Measurements from ENCODE around the gene LYPD4.
A peak's percentile ranks its signal among the peaks of the same experiment; 100 is the strongest.

Gene LYPD4

GRCh38 chr19:41872775-41873647, 28.5 kb upstream of the LYPD4 start:
- TF ChIP-seq CTCF (IDR thresholded peaks at IDR 0.05; ENCODE audit: low read depth, low read length) = peak; percentile 82
- in situ Hi-C loops (cut with HindIII; ENCODE audit: low sequenced_read_pairs) = no loop called here
- no peak overlapping the region for H3K4me3 ChIP-seq (ENCODE audit: low read depth, low read length)
- peak; percentile 64 for DNase-seq (ENCODE audit: low read depth, low spot score)

- H3K4me3 ChIP-seq (ENCODE audit: low read depth, low read length) = no peak overlapping the region
- DNase-seq (ENCODE audit: low read depth, low spot score) = no peak
- in situ Hi-C loops (cut with HindIII; ENCODE audit: low sequenced_read_pairs) = no loop called here
- TF ChIP-seq CTCF (IDR thresholded peaks at IDR 0.05; ENCODE audit: low read depth, low read length) = no peak
Measured at GRCh38 chr19:41872384-41872774, 27.9 kb upstream of the LYPD4 start.

GRCh38 chr19:41871573-41872383, 27.3 kb upstream of the LYPD4 start:
- H3K4me3 ChIP-seq (ENCODE audit: low read depth, low read length) = no peak overlapping the region
- in situ Hi-C loops (cut with HindIII; ENCODE audit: low sequenced_read_pairs) = no loop called here
- DNase-seq (ENCODE audit: low read depth, low spot score) = no peak
- TF ChIP-seq CTCF (IDR thresholded peaks at IDR 0.05; ENCODE audit: low read depth, low read length) = no peak

- H3K4me3 ChIP-seq (ENCODE audit: low read depth, low read length) = no peak overlapping the region
- TF ChIP-seq CTCF (IDR thresholded peaks at IDR 0.05; ENCODE audit: low read depth, low read length) = no peak
- in situ Hi-C loops (cut with HindIII; ENCODE audit: low sequenced_read_pairs) = no loop called here
- peak; percentile 24 for DNase-seq (ENCODE audit: low read depth, low spot score)
Measured at GRCh38 chr19:41870401-41870873, 26.0 kb upstream of the LYPD4 start.

- in situ Hi-C loops (cut with HindIII; ENCODE audit: low sequenced_read_pairs) = no loop called here
- DNase-seq (ENCODE audit: low read depth, low spot score) = no peak
- no peak overlapping the region for H3K4me3 ChIP-seq (ENCODE audit: low read depth, low read length)
- no peak for TF ChIP-seq CTCF (IDR thresholded peaks at IDR 0.05; ENCODE audit: low read depth, low read length)
Measured at GRCh38 chr19:41869374-41869955, 25.0 kb upstream of the LYPD4 start.

- H3K4me3 ChIP-seq (ENCODE audit: low read depth, low read length) = no peak overlapping the region
- in situ Hi-C loops (cut with HindIII; ENCODE audit: low sequenced_read_pairs) = no loop called here
- no peak for DNase-seq (ENCODE audit: low read depth, low spot score)
- TF ChIP-seq CTCF (IDR thresholded peaks at IDR 0.05; ENCODE audit: low read depth, low read length) = no peak
Measured at GRCh38 chr19:41868989-41869300, 24.5 kb upstream of the LYPD4 start.
